Breast epithelium (tissue), 3 donors: ENCODE data around the gene XRRA1.

ENCODE experiments used
- POLR2AphosphoS5 ChIP-seq, 3 donors: sonication (generic); formaldehyde crosslinking; IDR thresholded peaks; one replicate each; pipeline ENCODE4 v1.6.1; 2017; ENCODE audit warnings: antibody characterized with exemption in 3 of 3
- TF ChIP-seq, protein P1 (sequence below), 3 donors: fragments of 450-650 bp; IDR thresholded peaks; one replicate each; pipeline ENCODE4 v1.5.1; 2016 to 2017; ENCODE audit warnings: antibody characterized with exemption in 3 of 3, mild to moderate bottlenecking in 3 of 3, moderate library complexity in 3 of 3

- TF ChIP-seq, protein P1, sequence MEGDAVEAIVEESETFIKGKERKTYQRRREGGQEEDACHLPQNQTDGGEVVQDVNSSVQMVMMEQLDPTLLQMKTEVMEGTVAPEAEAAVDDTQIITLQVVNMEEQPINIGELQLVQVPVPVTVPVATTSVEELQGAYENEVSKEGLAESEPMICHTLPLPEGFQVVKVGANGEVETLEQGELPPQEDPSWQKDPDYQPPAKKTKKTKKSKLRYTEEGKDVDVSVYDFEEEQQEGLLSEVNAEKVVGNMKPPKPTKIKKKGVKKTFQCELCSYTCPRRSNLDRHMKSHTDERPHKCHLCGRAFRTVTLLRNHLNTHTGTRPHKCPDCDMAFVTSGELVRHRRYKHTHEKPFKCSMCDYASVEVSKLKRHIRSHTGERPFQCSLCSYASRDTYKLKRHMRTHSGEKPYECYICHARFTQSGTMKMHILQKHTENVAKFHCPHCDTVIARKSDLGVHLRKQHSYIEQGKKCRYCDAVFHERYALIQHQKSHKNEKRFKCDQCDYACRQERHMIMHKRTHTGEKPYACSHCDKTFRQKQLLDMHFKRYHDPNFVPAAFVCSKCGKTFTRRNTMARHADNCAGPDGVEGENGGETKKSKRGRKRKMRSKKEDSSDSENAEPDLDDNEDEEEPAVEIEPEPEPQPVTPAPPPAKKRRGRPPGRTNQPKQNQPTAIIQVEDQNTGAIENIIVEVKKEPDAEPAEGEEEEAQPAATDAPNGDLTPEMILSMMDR (IDR thresholded peaks at IDR 0.05), result no peak
- TF ChIP-seq POLR2AphosphoS5 (IDR thresholded peaks at IDR 0.05), result no peak
Observed at GRCh38 chr11:74956397-74957015, 7.6 kb upstream of the XRRA1 start.
